HCT116 (cell line): ENCODE results near the gene BLOC1S6. TPM values are rescaled to one million over a fixed set of nuclear protein-coding genes. Genes with fewer than 3 reads are reported as not detected.

Experiments
- ATAC-seq: fragments of 200-7000 bp; cut with Tn5 transposase; 2 replicates; pipeline ENCODE4 v1.9.1; 2020; ENCODE audit warnings: mild to moderate bottlenecking, moderate library complexity
- BruUV-seq: library from RNA; stranded (reverse); fragments of 400-500 nt; replicated peaks from 2 replicates; lab custom pipeline; 2021; lab: Mats Ljungman, UMichigan
- CTCF ChIA-PET: fragments of 300-600 bp; sonication (Branson Sonifier 250); formaldehyde crosslinking; loops from one replicate; lab custom pipeline; 2021; ENCODE audit warnings: antibody characterized with exemption; lab: Charles Lee
- POLR2A ChIA-PET: fragments of 300-600, 350-600 bp; sonication (Branson Sonifier 250); formaldehyde crosslinking; loops from one replicate; lab custom pipeline; 2021; ENCODE audit warnings: antibody characterized with exemption; lab: Charles Lee
- RAD21 ChIA-PET, 2 experiments: fragments of 300-600 bp; sonication (Branson Sonifier 250); formaldehyde crosslinking; loops; one replicate each; lab custom pipeline; 2023; ENCODE audit warnings: low total read pairs in 2 of 2; ENCODE audit not compliant: uncharacterized antibody in 2 of 2, unreplicated experiment in 2 of 2, low non-redundant PET in 1 of 2; lab: Charles Lee
- DNase-seq: peaks from one replicate; pipeline ENCODE4 v3.0.0-alpha.2; 2010; ENCODE audit warnings: low read depth, low spot score
- H2AFZ ChIP-seq: fragments of 200-600 bp; shearing (Covaris generic), sonication (generic); 2 replicates; pipeline ENCODE4 v1.6.1; 2017; ENCODE audit warnings: low read depth, mixed run types, mixed read lengths, antibody characterized with exemption, low read length; ENCODE audit not compliant: poor library complexity, severe bottlenecking
- H3K27ac ChIP-seq: 2 replicates; pipeline ENCODE4 v1.5.1; 2012; ENCODE audit warnings: low read depth, low read length
- H3K27me3 ChIP-seq: fragments of 200-600 bp; sonication (generic); 2 replicates; pipeline ENCODE4 v1.6.1; 2016; ENCODE audit warnings: mixed run types, low read length, mixed read lengths; ENCODE audit not compliant: insufficient read depth
- H3K36me3 ChIP-seq, 2 experiments: fragments of 200-500 bp in 1 of 2; fragments of 200-600 bp in 1 of 2; sonication (Bioruptor generic) in 1 of 2; sonication (generic) in 1 of 2; 2 replicates each; pipeline versions ENCODE4 v1.5.1 to v1.6.1; 2014 to 2016; ENCODE audit warnings: low read length in 2 of 2, inconsistent platforms in 1 of 2, mixed read lengths in 1 of 2, mixed run types in 1 of 2; ENCODE audit not compliant: insufficient read depth in 2 of 2, control insufficient read depth in 1 of 2
- H3K4me1 ChIP-seq, 2 experiments: fragments of 200-600 bp in 1 of 2; sonication (generic) in 1 of 2; 2 replicates each; pipeline versions ENCODE4 v1.5.1 to v1.6.1; 2012 to 2017; ENCODE audit warnings: low read length in 2 of 2, inconsistent platforms in 1 of 2, mild to moderate bottlenecking in 1 of 2, mixed read lengths in 1 of 2, mixed run types in 1 of 2, moderate library complexity in 1 of 2; ENCODE audit not compliant: insufficient read depth in 2 of 2, control insufficient read depth in 1 of 2
- H3K4me2 ChIP-seq: fragments of 200-600 bp; sonication (generic); 2 replicates; pipeline ENCODE4 v1.6.1; 2017; ENCODE audit warnings: mixed run types, low read length, mixed read lengths
- H3K4me3 ChIP-seq, 2 experiments: fragments of 200-600 bp in 1 of 2; sonication (generic) in 1 of 2; replicated peaks in 1 of 2; 2 replicates each; pipeline ENCODE4 v1.5.1; 2011 to 2016; ENCODE audit warnings: low read length in 2 of 2, control low read depth in 1 of 2, low read depth in 1 of 2, mild to moderate bottlenecking in 1 of 2, mixed read lengths in 1 of 2, mixed run types in 1 of 2
- H3K79me2 ChIP-seq: fragments of 200-600 bp; sonication (generic); 2 replicates; pipeline ENCODE4 v1.6.1; 2017; ENCODE audit warnings: mild to moderate bottlenecking, mixed run types, low read length, moderate library complexity, mixed read lengths; ENCODE audit not compliant: insufficient read depth
- H3K9ac ChIP-seq: fragments of 200-600 bp; sonication (generic); 2 replicates; pipeline ENCODE4 v1.6.1; 2016; ENCODE audit warnings: low read length, mixed read lengths
- H3K9me2 ChIP-seq: fragments of 200-600 bp; sonication (generic), shearing (Covaris generic); 2 replicates; pipeline ENCODE4 v1.6.1; 2017; ENCODE audit warnings: mixed run types, mild to moderate bottlenecking, moderate library complexity; ENCODE audit not compliant: insufficient read depth
- H3K9me3 ChIP-seq, 2 experiments: fragments of 200-500 bp in 1 of 2; fragments of 200-600 bp in 1 of 2; sonication (Bioruptor generic) in 1 of 2; sonication (generic) in 1 of 2; 2 replicates each; pipeline ENCODE4 v1.6.1; 2014 to 2017; ENCODE audit warnings: low read length in 2 of 2, mixed read lengths in 2 of 2, inconsistent platforms in 1 of 2, low read depth in 1 of 2, mild to moderate bottlenecking in 1 of 2, mixed run types in 1 of 2, moderate library complexity in 1 of 2; ENCODE audit not compliant: control insufficient read depth in 1 of 2, insufficient read depth in 1 of 2
- H4K20me1 ChIP-seq: fragments of 200-600 bp; sonication (generic), shearing (Covaris generic); 2 replicates; pipeline ENCODE4 v1.6.1; 2017; ENCODE audit warnings: mixed run types, mild to moderate bottlenecking, moderate library complexity; ENCODE audit not compliant: insufficient read depth
- EGR1 ChIP-seq: IDR thresholded peaks from 2 replicates; pipeline ENCODE4 v1.6.1; 2012; ENCODE audit warnings: low read depth
- JUND ChIP-seq: IDR thresholded peaks from 2 replicates; pipeline ENCODE4 v1.6.1; 2012
- intact Hi-C: fragments of 100-400 bp; cut with micrococcal nuclease; formaldehyde crosslinking; loops from 2 replicates; pipeline ENCODE4 v1.10.0; 2022
- total RNA-seq: library from RNA; stranded (reverse); gene quantifications from one replicate; pipeline ENCODE4 v1.2.1, GENCODE V29; 2021; ENCODE audit not compliant: unreplicated experiment
- TF ChIP-seq, protein P1 (sequence below), 3 experiments: fragments of 200-600 bp in 1 of 3; sonication (generic) in 1 of 3; IDR thresholded peaks in 2 of 3; conservative IDR thresholded peaks in 1 of 3; 2 replicates each; pipeline ENCODE4 v1.5.1; 2012 to 2017; ENCODE audit warnings: low read depth in 2 of 3, low read length in 2 of 3, antibody characterized with exemption in 1 of 3, borderline replicate concordance in 1 of 3, control low read depth in 1 of 3, mild to moderate bottlenecking in 1 of 3, mixed read lengths in 1 of 3, mixed run types in 1 of 3, moderate library complexity in 1 of 3; ENCODE audit not compliant: insufficient read depth in 1 of 3
- TF ChIP-seq, protein P2 (sequence below): IDR thresholded peaks from 2 replicates; pipeline ENCODE4 v1.6.1; 2012; ENCODE audit warnings: low read depth

BLOC1S6 gene
- total RNA-seq, 1 experiment from 2014 or later, result 40.7 TPM

DNA sequence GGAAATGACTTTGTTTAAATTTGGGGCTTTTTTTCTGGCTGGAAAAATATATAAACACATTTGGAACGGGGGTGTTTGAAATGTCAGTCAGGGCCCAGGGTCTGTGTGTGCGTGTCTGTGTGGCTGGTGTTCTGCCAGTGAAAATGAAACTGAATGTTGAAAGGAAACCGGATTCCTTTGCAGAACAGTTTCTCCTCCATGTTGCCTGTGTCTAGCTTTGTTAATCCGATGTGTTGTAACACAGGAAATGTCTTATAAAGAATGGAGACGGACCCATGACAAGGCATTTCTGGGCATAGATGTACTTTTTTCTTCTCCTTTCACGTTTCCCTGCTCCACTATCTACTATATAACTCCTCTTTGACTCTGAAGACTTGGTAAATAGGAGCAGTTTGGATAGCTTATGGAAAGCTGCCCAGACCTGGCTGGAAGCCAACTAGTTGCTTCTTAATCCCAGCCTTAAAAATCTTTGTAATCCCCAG, 50.4 kb downstream of the BLOC1S6 start:
- Histone ChIP-seq H3K9ac (no peak overlapping the region), H3K27me3 (no peaks in the 10 kb centered on the region), H3K27ac (no peak overlapping the region), H3K9me3 (no peaks in the 10 kb centered on the region), H4K20me1 (no peaks in the 10 kb centered on the region), H3K4me2 (no peak overlapping the region), H3K36me3 (no peaks in the 10 kb centered on the region), H3K4me1 (peaks cover 6 to 39% of the 10 kb centered on the region in 2 experiments; a peak in 3 of 4 replicates), H3K4me3 (no peak overlapping the region), H3K79me2 (no peaks in the 10 kb centered on the region), H2AFZ (no peak overlapping the region), H3K9me2 (no peaks in the 10 kb centered on the region)
- DNase-seq (no peak), ATAC-seq (no peak)
- no TSS peak for BruUV-seq
- POLR2A ChIA-PET, result interaction anchor here (0.6 to 1.1 kb wide), 2 partner anchors 9 to 23 kb away, joined by 3 read pairs; no protein-coding TSS in a partner anchor
- RAD21 ChIA-PET, result no interaction called here
- intact Hi-C loops, result no loop called here
- CTCF ChIA-PET, result no interaction called here
- TF ChIP-seq JUND, result no peak
- TF ChIP-seq, protein P1, sequence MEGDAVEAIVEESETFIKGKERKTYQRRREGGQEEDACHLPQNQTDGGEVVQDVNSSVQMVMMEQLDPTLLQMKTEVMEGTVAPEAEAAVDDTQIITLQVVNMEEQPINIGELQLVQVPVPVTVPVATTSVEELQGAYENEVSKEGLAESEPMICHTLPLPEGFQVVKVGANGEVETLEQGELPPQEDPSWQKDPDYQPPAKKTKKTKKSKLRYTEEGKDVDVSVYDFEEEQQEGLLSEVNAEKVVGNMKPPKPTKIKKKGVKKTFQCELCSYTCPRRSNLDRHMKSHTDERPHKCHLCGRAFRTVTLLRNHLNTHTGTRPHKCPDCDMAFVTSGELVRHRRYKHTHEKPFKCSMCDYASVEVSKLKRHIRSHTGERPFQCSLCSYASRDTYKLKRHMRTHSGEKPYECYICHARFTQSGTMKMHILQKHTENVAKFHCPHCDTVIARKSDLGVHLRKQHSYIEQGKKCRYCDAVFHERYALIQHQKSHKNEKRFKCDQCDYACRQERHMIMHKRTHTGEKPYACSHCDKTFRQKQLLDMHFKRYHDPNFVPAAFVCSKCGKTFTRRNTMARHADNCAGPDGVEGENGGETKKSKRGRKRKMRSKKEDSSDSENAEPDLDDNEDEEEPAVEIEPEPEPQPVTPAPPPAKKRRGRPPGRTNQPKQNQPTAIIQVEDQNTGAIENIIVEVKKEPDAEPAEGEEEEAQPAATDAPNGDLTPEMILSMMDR (IDR thresholded peaks at IDR 0.05 in 2 of 3, conservative IDR thresholded peaks at IDR 0.05 in 1 of 3; ENCODE audit: borderline replicate concordance in 1 of 3, insufficient read depth in 1 of 3, low read depth in 2 of 3, low read length in 2 of 3), result no peak
- no peak for TF ChIP-seq EGR1
- TF ChIP-seq, protein P2, sequence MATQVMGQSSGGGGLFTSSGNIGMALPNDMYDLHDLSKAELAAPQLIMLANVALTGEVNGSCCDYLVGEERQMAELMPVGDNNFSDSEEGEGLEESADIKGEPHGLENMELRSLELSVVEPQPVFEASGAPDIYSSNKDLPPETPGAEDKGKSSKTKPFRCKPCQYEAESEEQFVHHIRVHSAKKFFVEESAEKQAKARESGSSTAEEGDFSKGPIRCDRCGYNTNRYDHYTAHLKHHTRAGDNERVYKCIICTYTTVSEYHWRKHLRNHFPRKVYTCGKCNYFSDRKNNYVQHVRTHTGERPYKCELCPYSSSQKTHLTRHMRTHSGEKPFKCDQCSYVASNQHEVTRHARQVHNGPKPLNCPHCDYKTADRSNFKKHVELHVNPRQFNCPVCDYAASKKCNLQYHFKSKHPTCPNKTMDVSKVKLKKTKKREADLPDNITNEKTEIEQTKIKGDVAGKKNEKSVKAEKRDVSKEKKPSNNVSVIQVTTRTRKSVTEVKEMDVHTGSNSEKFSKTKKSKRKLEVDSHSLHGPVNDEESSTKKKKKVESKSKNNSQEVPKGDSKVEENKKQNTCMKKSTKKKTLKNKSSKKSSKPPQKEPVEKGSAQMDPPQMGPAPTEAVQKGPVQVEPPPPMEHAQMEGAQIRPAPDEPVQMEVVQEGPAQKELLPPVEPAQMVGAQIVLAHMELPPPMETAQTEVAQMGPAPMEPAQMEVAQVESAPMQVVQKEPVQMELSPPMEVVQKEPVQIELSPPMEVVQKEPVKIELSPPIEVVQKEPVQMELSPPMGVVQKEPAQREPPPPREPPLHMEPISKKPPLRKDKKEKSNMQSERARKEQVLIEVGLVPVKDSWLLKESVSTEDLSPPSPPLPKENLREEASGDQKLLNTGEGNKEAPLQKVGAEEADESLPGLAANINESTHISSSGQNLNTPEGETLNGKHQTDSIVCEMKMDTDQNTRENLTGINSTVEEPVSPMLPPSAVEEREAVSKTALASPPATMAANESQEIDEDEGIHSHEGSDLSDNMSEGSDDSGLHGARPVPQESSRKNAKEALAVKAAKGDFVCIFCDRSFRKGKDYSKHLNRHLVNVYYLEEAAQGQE, result no peak
